ENCODE measurements around the gene PLXDC1.

GRCh38 chr17:39187152-39187830 is 35.9 kb upstream of the PLXDC1 start:
- TF ChIP-seq POLR2A (IDR thresholded peaks at IDR 0.05) = no peak
- no peak for TF ChIP-seq CTCF (IDR thresholded peaks at IDR 0.05)
